ENCODE results near the gene CNPY2.

Gene CNPY2

GRCh38 chr12:56359851-56360767 is 44.3 kb upstream of the CNPY2 start, which contains the start of gene STAT2:
Gene STAT2 (minus strand): TSS chr12:56360107. CDS start chr12:56356571, 3,536 bp downstream.
- ATAC-seq = peak; percentile 98
- no peak for TF ChIP-seq ISL1 (CRISPR knock-in tag; IDR thresholded peaks at IDR 0.05)
- TF ChIP-seq ZFP3 (CRISPR knock-in tag; IDR thresholded peaks at IDR 0.05) = no peak
- no peak for TF ChIP-seq RARB (CRISPR knock-in tag; IDR thresholded peaks at IDR 0.05)
- TF ChIP-seq TCF4 (CRISPR knock-in tag; IDR thresholded peaks at IDR 0.05; ENCODE audit: borderline replicate concordance) = no peak
- no peak for TF ChIP-seq PPARA (CRISPR knock-in tag; IDR thresholded peaks at IDR 0.05; ENCODE audit: borderline replicate concordance)
- TF ChIP-seq ZNF565 (CRISPR knock-in tag; conservative IDR thresholded peaks at IDR 0.05; ENCODE audit: low read depth) = no peak
- no peak for TF ChIP-seq CREB5 (CRISPR knock-in tag; IDR thresholded peaks at IDR 0.05; ENCODE audit: low read depth)
- no peak for TF ChIP-seq GLIS3 (CRISPR knock-in tag; IDR thresholded peaks at IDR 0.05)
- TF ChIP-seq SNAI2 (CRISPR knock-in tag; IDR thresholded peaks at IDR 0.05) = no peak
- TF ChIP-seq ZNF8 (CRISPR knock-in tag; IDR thresholded peaks at IDR 0.05) = no peak
- no peak for TF ChIP-seq TOX (CRISPR knock-in tag; IDR thresholded peaks at IDR 0.05; ENCODE audit: borderline replicate concordance)
- no peak for TF ChIP-seq OSR1 (CRISPR knock-in tag; IDR thresholded peaks at IDR 0.05)

GRCh38 chr12:56358836-56359532 is 43.2 kb upstream of the CNPY2 start:
- TF ChIP-seq CSDC2 (CRISPR knock-in tag; IDR thresholded peaks at IDR 0.05) = no peak
- TF ChIP-seq ZC3H10 (CRISPR knock-in tag; IDR thresholded peaks at IDR 0.05) = no peak
- TF ChIP-seq TSHZ2 (CRISPR knock-in tag; IDR thresholded peaks at IDR 0.05) = no peak
- TF ChIP-seq ZFP30 (CRISPR knock-in tag; IDR thresholded peaks at IDR 0.05) = no peak
- no peak for TF ChIP-seq GLIS3 (CRISPR knock-in tag; IDR thresholded peaks at IDR 0.05)
- no peak for TF ChIP-seq SNAI2 (CRISPR knock-in tag; IDR thresholded peaks at IDR 0.05)
- no peak for TF ChIP-seq BACH2 (CRISPR knock-in tag; IDR thresholded peaks at IDR 0.05; ENCODE audit: borderline replicate concordance)
- no peak for TF ChIP-seq CSRNP3 (CRISPR knock-in tag; IDR thresholded peaks at IDR 0.05)
- TF ChIP-seq TCF4 (CRISPR knock-in tag; IDR thresholded peaks at IDR 0.05; ENCODE audit: borderline replicate concordance) = no peak
- no peak for TF ChIP-seq TOX (CRISPR knock-in tag; IDR thresholded peaks at IDR 0.05; ENCODE audit: borderline replicate concordance)
- no peak for TF ChIP-seq ZNF565 (CRISPR knock-in tag; conservative IDR thresholded peaks at IDR 0.05; ENCODE audit: low read depth)
- TF ChIP-seq, protein P1, sequence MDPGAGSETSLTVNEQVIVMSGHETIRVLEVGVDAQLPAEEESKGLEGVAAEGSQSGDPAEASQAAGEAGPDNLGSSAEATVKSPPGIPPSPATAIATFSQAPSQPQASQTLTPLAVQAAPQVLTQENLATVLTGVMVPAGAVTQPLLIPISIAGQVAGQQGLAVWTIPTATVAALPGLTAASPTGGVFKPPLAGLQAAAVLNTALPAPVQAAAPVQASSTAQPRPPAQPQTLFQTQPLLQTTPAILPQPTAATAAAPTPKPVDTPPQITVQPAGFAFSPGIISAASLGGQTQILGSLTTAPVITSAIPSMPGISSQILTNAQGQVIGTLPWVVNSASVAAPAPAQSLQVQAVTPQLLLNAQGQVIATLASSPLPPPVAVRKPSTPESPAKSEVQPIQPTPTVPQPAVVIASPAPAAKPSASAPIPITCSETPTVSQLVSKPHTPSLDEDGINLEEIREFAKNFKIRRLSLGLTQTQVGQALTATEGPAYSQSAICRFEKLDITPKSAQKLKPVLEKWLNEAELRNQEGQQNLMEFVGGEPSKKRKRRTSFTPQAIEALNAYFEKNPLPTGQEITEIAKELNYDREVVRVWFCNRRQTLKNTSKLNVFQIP (CRISPR knock-in tag; IDR thresholded peaks at IDR 0.05; ENCODE audit: borderline replicate concordance, low read depth) = no peak
- no peak for TF ChIP-seq ZNF70 (CRISPR knock-in tag; IDR thresholded peaks at IDR 0.05)
- no peak for TF ChIP-seq OSR1 (CRISPR knock-in tag; IDR thresholded peaks at IDR 0.05)
- peak; percentile 40 for ATAC-seq

GRCh38 chr12:56351325-56351724 is 35.5 kb upstream of the CNPY2 start:
- ATAC-seq = no peak
- TF ChIP-seq TSHZ2 (CRISPR knock-in tag; IDR thresholded peaks at IDR 0.05) (no peak), ZFP30 (CRISPR knock-in tag; IDR thresholded peaks at IDR 0.05) (no peak), ZNF70 (CRISPR knock-in tag; IDR thresholded peaks at IDR 0.05) (no peak), CSRNP3 (CRISPR knock-in tag; IDR thresholded peaks at IDR 0.05) (no peak), ISL1 (CRISPR knock-in tag; IDR thresholded peaks at IDR 0.05) (no peak), TOX (CRISPR knock-in tag; IDR thresholded peaks at IDR 0.05; ENCODE audit: borderline replicate concordance) (no peak), CREB5 (CRISPR knock-in tag; IDR thresholded peaks at IDR 0.05; ENCODE audit: low read depth) (no peak), ARNTL (CRISPR knock-in tag; IDR thresholded peaks at IDR 0.05; ENCODE audit: borderline replicate concordance, low read depth) (no peak), OSR1 (CRISPR knock-in tag; IDR thresholded peaks at IDR 0.05) (no peak), TCF4 (CRISPR knock-in tag; IDR thresholded peaks at IDR 0.05; ENCODE audit: borderline replicate concordance) (no peak), SNAI2 (CRISPR knock-in tag; IDR thresholded peaks at IDR 0.05) (no peak)
